K562 (cell line): Measurements from ENCODE around the gene FTO.

Source experiments
- GTF2F1 ChIP-seq: IDR thresholded peaks from 2 replicates; pipeline ENCODE4 v1.6.1; 2011; ENCODE audit warnings: low read depth, low read length, improper control_type of control experiment
- KLF10 ChIP-seq: fragments of 250-450 bp; sonication (Bioruptor Pico); IDR thresholded peaks from 2 replicates; pipeline ENCODE4 v1.6.1; 2021; ENCODE audit warnings: matching md5 sums
- MXI1 ChIP-seq: IDR thresholded peaks from 2 replicates; pipeline ENCODE4 v1.6.1; 2011; ENCODE audit warnings: low read depth, mild to moderate bottlenecking, improper control_type of control experiment, low read length

GRCh38 chr16:54056921-54057320 lies 353.0 kb downstream of the FTO start:
- TF ChIP-seq GTF2F1 (no peak), MXI1 (no peak), KLF10 (CRISPR knock-in tag) (no peak)
